Measurements from ENCODE around the gene NACA. TPM values are rescaled to one million over a fixed set of nuclear protein-coding genes. Genes with fewer than 3 reads are reported as not detected.

NACA gene
- total and polyA plus RNA-seq, 2 of the 13 experiments (the other 11 are each of a cell fraction or from before 2014, with no cell fraction given), result 799 to 1,700 TPM

GRCh38 chr12:56759263-56759908, 34.3 kb upstream of the NACA start (continued):
- TF ChIP-seq BCL6 (CRISPR knock-in tag; IDR thresholded peaks at IDR 0.05), result peak; percentile 89
- peak; percentile 61; the same call in 1 of the 2 replicates for TF ChIP-seq MIER3 (CRISPR knock-in tag; IDR thresholded peaks at IDR 0.05; ENCODE audit: borderline replicate concordance)
- 0 out of 2 replicates have a peak, but pooled peaks have one; percentile 36 for TF ChIP-seq MEIS2 (CRISPR knock-in tag; IDR thresholded peaks at IDR 0.05)
- peak; percentile 95; the same call in 1 of the 2 replicates for TF ChIP-seq MLX (CRISPR knock-in tag; IDR thresholded peaks at IDR 0.05)
- TF ChIP-seq NONO (IDR thresholded peaks at IDR 0.05), result no peak
- peak; percentile 54; the same call in 1 of the 2 replicates for TF ChIP-seq NONO (CRISPR knock-in tag; conservative IDR thresholded peaks at IDR 0.05)
- 0 out of 2 replicates have a peak, but pooled peaks have one; percentile 26 for TF ChIP-seq DRAP1 (CRISPR knock-in tag; IDR thresholded peaks at IDR 0.05)
- TF ChIP-seq HDAC2 (CRISPR knock-in tag; IDR thresholded peaks at IDR 0.05), result peak; percentile 70
- peak; percentile 74 for TF ChIP-seq FOXK1 (CRISPR knock-in tag; IDR thresholded peaks at IDR 0.05; ENCODE audit: borderline replicate concordance, low read depth)
- peak; percentile 99 for TF ChIP-seq ISL2 (CRISPR knock-in tag; IDR thresholded peaks at IDR 0.05)
- TF ChIP-seq SATB2 (CRISPR knock-in tag; IDR thresholded peaks at IDR 0.05), result peak; percentile 97; the same call in 1 of the 2 replicates
- TF ChIP-seq ZNF503 (CRISPR knock-in tag; IDR thresholded peaks at IDR 0.05), result peak; percentile 84
- no peak for TF ChIP-seq ZNF773 (CRISPR knock-in tag; IDR thresholded peaks at IDR 0.05; ENCODE audit: borderline replicate concordance)
- TF ChIP-seq ZNF317 (CRISPR knock-in tag; IDR thresholded peaks at IDR 0.05), result no peak
- no peak for TF ChIP-seq GMEB1 (CRISPR knock-in tag; IDR thresholded peaks at IDR 0.05; ENCODE audit: borderline replicate concordance)
- 0 out of 2 replicates have a peak, but pooled peaks have one; percentile 7 for TF ChIP-seq ZNF775 (CRISPR knock-in tag; IDR thresholded peaks at IDR 0.05; ENCODE audit: borderline replicate concordance)
- TF ChIP-seq PITX1 (CRISPR knock-in tag; IDR thresholded peaks at IDR 0.05), result peak; percentile 78
- TF ChIP-seq ZHX2 (IDR thresholded peaks at IDR 0.05; ENCODE audit: low read depth), result no peak
- TF ChIP-seq ZHX2 (CRISPR knock-in tag; IDR thresholded peaks at IDR 0.05; ENCODE audit: borderline replicate concordance), result no peak
- 0 out of 2 replicates have a peak, but pooled peaks have one; percentile 13 for TF ChIP-seq NAIF1 (CRISPR knock-in tag; IDR thresholded peaks at IDR 0.05; ENCODE audit: borderline replicate concordance)
